A549 (cell line): Measurements from ENCODE around the gene NT5E. TPM values are rescaled to one million over a fixed set of nuclear protein-coding genes. Genes with fewer than 3 reads are reported as not detected.

Experiments
- ATAC-seq, 2 experiments: fragments of 200-7000 bp in 1 of 2; fragments of >200 bp in 1 of 2; cut with Nextera tagmentation in 1 of 2; cut with Tn5 transposase in 1 of 2; 3 replicates each; pipeline versions ENCODE4 v1.8.0 to v1.9.1; 2018 to 2020; ENCODE audit warnings: mild to moderate bottlenecking in 1 of 2, moderate library complexity in 1 of 2
- CTCF ChIA-PET: fragments of 300-600 bp; sonication (Branson Sonifier 250); formaldehyde crosslinking; extraction: SDS; loops from one replicate; lab custom pipeline; 2021; ENCODE audit warnings: antibody characterized with exemption, inconsistent platforms; lab: Yijun Ruan, JAX
- POLR2A ChIA-PET: fragments of 350-600 bp; formaldehyde crosslinking; extraction: SDS; loops from one replicate; lab custom pipeline; 2021; ENCODE audit warnings: antibody characterized with exemption, inconsistent platforms; lab: Yijun Ruan, JAX
- DNase-seq, 2 experiments: peaks; one replicate each; pipeline versions ENCODE4 v3.0.0 to v3.0.0-alpha.2; 2011 to 2016; ENCODE audit warnings: low read depth in 1 of 2, low spot score in 1 of 2
- FAIRE-seq: peaks from 2 replicates; lab custom pipeline; 2011; peaks lifted over from hg19 to GRCh38; lab: Jason Lieb, UNC
- H3K27ac ChIP-seq, 2 experiments: fragments of >200 bp; sonication (Bioruptor Twin); formaldehyde crosslinking; 3 replicates each; pipeline ENCODE4 v1.5.1; 2016 to 2017
- H3K4me1 ChIP-seq: fragments of >200 bp; sonication (Bioruptor Twin); formaldehyde crosslinking; 3 replicates; pipeline ENCODE4 v1.6.1; 2016
- H3K4me2 ChIP-seq: fragments of >200 bp; sonication (Bioruptor Twin); formaldehyde crosslinking; 3 replicates; pipeline ENCODE4 v1.6.1; 2016
- H3K4me3 ChIP-seq: fragments of >200 bp; sonication (Bioruptor Twin); formaldehyde crosslinking; 3 replicates; pipeline ENCODE4 v1.5.1; 2016
- H3K9me3 ChIP-seq: fragments of >200 bp; sonication (Bioruptor Twin); formaldehyde crosslinking; 3 replicates; pipeline ENCODE4 v1.6.1; 2016
- CBX2 ChIP-seq: fragments of 200-600 bp; sonication (generic); IDR thresholded peaks from 2 replicates; pipeline ENCODE4 v1.6.1; 2016; ENCODE audit warnings: low read depth, mild to moderate bottlenecking, borderline replicate concordance
- CHD2 ChIP-seq: fragments of 150-350 bp; IDR thresholded peaks from 2 replicates; pipeline ENCODE4 v1.6.1; 2014; ENCODE audit warnings: low read length; ENCODE audit not compliant: partially characterized antibody
- FOSL2 ChIP-seq, 2 experiments: fragments of 450-650 bp in 1 of 2; fragments of >200 bp in 1 of 2; sonication (Bioruptor Twin) in 1 of 2; formaldehyde crosslinking; IDR thresholded peaks; 2 replicates each; pipeline versions ENCODE4 v1.5.0 to v1.6.1; 2016 to 2020; ENCODE audit warnings: mild to moderate bottlenecking in 1 of 2, moderate library complexity in 1 of 2
- HES2 ChIP-seq: fragments of >200 bp; sonication (Bioruptor Twin); formaldehyde crosslinking; IDR thresholded peaks from 2 replicates; pipeline ENCODE4 v1.6.1; 2016
- HOXB13 ChIP-seq: fragments of 250-450 bp; sonication (Bioruptor Pico); IDR thresholded peaks from 2 replicates; pipeline ENCODE4 v1.5.0; 2020; ENCODE audit warnings: low read depth, mild to moderate bottlenecking, moderate library complexity
- HOXB5 ChIP-seq: fragments of 250-450 bp; sonication (Bioruptor Pico); IDR thresholded peaks from 2 replicates; pipeline ENCODE4 v1.5.0; 2020; ENCODE audit warnings: mild to moderate bottlenecking, moderate library complexity
- JUN ChIP-seq, 2 experiments: fragments of >200 bp; sonication (Bioruptor Twin); formaldehyde crosslinking; IDR thresholded peaks; 2 replicates in 1 of 2; 3 replicates in 1 of 2; pipeline ENCODE4 v1.6.1; 2016 to 2017
- JUNB ChIP-seq: fragments of >200 bp; sonication (Bioruptor Twin); formaldehyde crosslinking; IDR thresholded peaks from 2 replicates; pipeline ENCODE4 v1.6.1; 2016
- KDM5A ChIP-seq: fragments of 200-600 bp; sonication (generic); IDR thresholded peaks from 2 replicates; pipeline ENCODE4 v1.6.1; 2016; ENCODE audit warnings: antibody characterized with exemption, mild to moderate bottlenecking
- MAX ChIP-seq: IDR thresholded peaks from 2 replicates; pipeline ENCODE4 v1.6.1; 2012
- POLR2A ChIP-seq: IDR thresholded peaks from 2 replicates; pipeline ENCODE4 v1.6.1; 2012; ENCODE audit warnings: mild to moderate bottlenecking, low read length
- RAD21 ChIP-seq, 2 experiments: fragments of >200 bp in 1 of 2; sonication (Bioruptor Twin) in 1 of 2; formaldehyde crosslinking in 1 of 2; IDR thresholded peaks in 1 of 2; conservative IDR thresholded peaks in 1 of 2; 2 replicates in 1 of 2; 3 replicates in 1 of 2; pipeline ENCODE4 v1.6.1; 2012 to 2018; ENCODE audit warnings: inconsistent platforms in 1 of 2
- RARB ChIP-seq: fragments of 250-450 bp; sonication (Bioruptor Pico); IDR thresholded peaks from 2 replicates; pipeline ENCODE4 v1.8.0; 2021; ENCODE audit warnings: mild to moderate bottlenecking, moderate library complexity
- REST ChIP-seq: fragments of 200-600 bp; sonication (generic); IDR thresholded peaks from 2 replicates; pipeline ENCODE4 v1.6.1; 2016; ENCODE audit warnings: antibody characterized with exemption, mild to moderate bottlenecking, moderate library complexity
- SREBF2 ChIP-seq: fragments of 450-650 bp; IDR thresholded peaks from 2 replicates; pipeline ENCODE4 v1.6.1; 2014; ENCODE audit warnings: mild to moderate bottlenecking, moderate library complexity
- TFCP2L1 ChIP-seq: fragments of 250-450 bp; sonication (Bioruptor Pico); IDR thresholded peaks from 2 replicates; pipeline ENCODE4 v1.5.0; 2021; ENCODE audit warnings: mild to moderate bottlenecking
- USF2 ChIP-seq: fragments of 450-650 bp; IDR thresholded peaks from 2 replicates; pipeline ENCODE4 v1.6.1; 2014; ENCODE audit warnings: antibody characterized with exemption
- ZFP36 ChIP-seq: fragments of 450-650 bp; IDR thresholded peaks from 2 replicates; pipeline ENCODE4 v1.6.1; 2014; ENCODE audit warnings: borderline replicate concordance; ENCODE audit not compliant: partially characterized antibody
- ZSCAN20 ChIP-seq: fragments of 250-450 bp; sonication (Bioruptor Pico); IDR thresholded peaks from 2 replicates; pipeline ENCODE4 v1.8.0; 2022; ENCODE audit warnings: mild to moderate bottlenecking, moderate library complexity
- WGBS: methylation state at CpG from one replicate; pipeline ENCODE4 v1.1.6; 2017; ENCODE audit errors: missing lambda C conversion rate; 5-methylcytosine and 5-hydroxymethylcytosine counted together
- polyA plus RNA-seq, 4 experiments: library from polyadenylated mRNA; depleted of rRNA in 3 of 4; stranded (reverse); fragments of >200 nt; fragmentation: RNase III in 1 of 4; extraction: RNeasy Plus Mini Kit Qiagen cat#74134 plus additional on column Dnase treatment in 1 of 4; gene quantifications; 2 replicates in 3 of 4; 3 replicates in 1 of 4; pipeline ENCODE4 v1.2.3, GENCODE V29; 2011 to 2017

Gene NT5E
- polyA plus RNA-seq, 2 of the 4 experiments (the other 2 are of a cell fraction), result 18.9 to 54.8 TPM

- H3K4me3 ChIP-seq, result no peak overlapping the region
- TF ChIP-seq FOSL2 (IDR thresholded peaks at IDR 0.05), result no peak
- no peak for TF ChIP-seq FOSL2 (CRISPR knock-in tag; IDR thresholded peaks at IDR 0.05)
- TF ChIP-seq HOXB5 (CRISPR knock-in tag), result no peak
- no peak for TF ChIP-seq RARB (CRISPR knock-in tag)
- TF ChIP-seq ZFP36, result no peak
- no peak for TF ChIP-seq REST
- no peak for TF ChIP-seq POLR2A
- TF ChIP-seq MAX, result no peak
- no peak for TF ChIP-seq USF2
- TF ChIP-seq JUNB, result no peak
- TF ChIP-seq ZSCAN20 (CRISPR knock-in tag), result no peak
- TF ChIP-seq CBX2, result no peak
- TF ChIP-seq HES2, result no peak
- TF ChIP-seq KDM5A, result no peak
- no peak overlapping the region for H3K4me2 ChIP-seq
- FAIRE-seq (no peak), ATAC-seq (no peak), DNase-seq (no peak)
- ChIA-PET POLR2A (no interaction called here), CTCF (interaction anchor here (1.6 to 1.9 kb wide), 2 partner anchors 10 to 119 kb away, joined by 10 to 11 read pairs; no protein-coding TSS in a partner anchor)
- no peaks in the 10 kb centered on the region for H3K9me3 ChIP-seq
- H3K27ac ChIP-seq, result no peak overlapping the region
- H3K4me1 ChIP-seq, result peaks cover under 1% of the 10 kb centered on the region; the same call in 1 of the 3 replicates
- 93% methylated on average over 1 of the region's 1 CpG for WGBS
These were observed 23.9 kb downstream of the NT5E start for GRCh38 chr6:85473748-85474147.

GRCh38 chr6:85476532-85476931, 26.6 kb downstream of the NT5E start:
- Histone ChIP-seq H3K9me3 (no peaks in the 10 kb centered on the region), H3K4me3 (no peak overlapping the region), H3K4me1 (0 out of 3 replicates have a peak, but pooled peaks cover 3% of the 10 kb centered on the region), H3K4me2 (no peak overlapping the region), H3K27ac (no peak overlapping the region)
- FAIRE-seq (no peak), ATAC-seq (peak in 1 of 2 experiments; percentile 49; a peak in 2 of 6 replicates), DNase-seq (no peak)
- peak in 1 of 2 experiments; percentile 51; a peak in 3 of 5 replicates for TF ChIP-seq RAD21 (conservative IDR thresholded peaks at IDR 0.05 in 1 of 2, IDR thresholded peaks at IDR 0.05 in 1 of 2)
- no peak for TF ChIP-seq CHD2
- TF ChIP-seq JUN (IDR thresholded peaks at IDR 0.05), result no peak
- no peak for TF ChIP-seq SREBF2
- no peak for TF ChIP-seq KDM5A
- TF ChIP-seq HOXB13 (CRISPR knock-in tag), result no peak
- no peak for TF ChIP-seq TFCP2L1 (CRISPR knock-in tag)
- no peak for TF ChIP-seq HES2
- ChIA-PET POLR2A (no interaction called here), CTCF (interaction anchor here (1.0 to 11.1 kb wide), 7 partner anchors 13 to 153 kb away, joined by 3 to 161 read pairs (median 4); no protein-coding TSS in a partner anchor)
- 74% methylated on average over 4 of the region's 4 CpGs for WGBS
